NCI-H146 treated with DMSO at 0.1 percent for 48 hours (cell line): Measurements from ENCODE around the gene TNS3.
"Not testable (repeated sequence)": the region's sequence is repeated elsewhere in the genome, so short reads cannot be mapped to it uniquely, and the experiment has no call there.

ENCODE experiments used
- DNase-seq: peaks from one replicate; lab custom pipeline; 2025; ENCODE audit not compliant: unreplicated experiment; lab: John Stamatoyannopoulos, UW

TNS3 gene

DNA sequence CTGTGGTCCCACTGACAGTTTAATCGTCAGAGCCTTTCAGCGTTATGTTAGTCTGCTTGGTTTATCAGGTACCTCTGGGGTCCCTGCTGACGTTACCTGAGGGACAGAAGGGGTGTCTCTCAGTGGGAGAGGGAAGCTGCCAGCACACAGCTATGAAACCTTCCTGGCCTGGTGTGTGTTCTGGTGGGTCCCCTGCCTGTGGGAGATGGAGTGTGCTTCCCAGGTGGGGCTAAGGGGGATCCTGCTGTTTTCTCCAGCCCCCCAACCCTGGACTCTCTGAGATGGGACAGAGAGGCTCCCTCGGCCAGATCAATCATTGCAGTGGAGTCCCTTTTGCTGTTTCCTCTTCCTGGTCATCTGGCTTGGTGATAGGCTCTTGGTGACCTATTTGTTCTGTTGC is 308.8 kb downstream of the TNS3 start:
- no peak for DNase-seq

- no peak for DNase-seq
These were observed 310.2 kb downstream of the TNS3 start for GRCh38 chr7:47271749-47272148.

- DNase-seq, result no peak
These were observed 312.8 kb downstream of the TNS3 start for GRCh38 chr7:47268851-47269836.

- DNase-seq, result no peak
These were observed 314.6 kb downstream of the TNS3 start for GRCh38 chr7:47267346-47267745.

DNA sequence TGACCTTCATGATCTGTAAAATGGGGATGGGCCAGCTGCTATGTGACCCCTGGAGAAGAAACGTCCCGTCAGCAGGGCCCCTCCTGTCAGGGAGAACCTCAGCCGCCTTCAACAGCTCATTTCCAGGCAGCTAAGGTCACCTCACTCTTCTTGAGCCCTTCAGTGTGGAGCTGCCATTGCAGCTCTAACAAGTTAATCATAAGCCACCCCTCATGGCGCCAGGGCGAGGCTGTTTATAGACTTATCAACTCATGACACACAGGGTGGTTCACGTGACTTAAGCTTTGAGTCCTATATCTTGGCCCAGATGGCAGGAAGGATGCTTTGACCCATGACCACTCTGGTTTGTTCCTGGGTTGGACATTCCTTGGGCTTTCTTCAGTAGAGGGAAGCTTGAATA is 315.1 kb downstream of the TNS3 start:
- no peak for DNase-seq

- peak; percentile 2 for DNase-seq
These were observed 315.7 kb downstream of the TNS3 start for GRCh38 chr7:47266131-47266706.

GRCh38 chr7:47265621-47266020 is 316.3 kb downstream of the TNS3 start:
- DNase-seq, result no peak

DNA sequence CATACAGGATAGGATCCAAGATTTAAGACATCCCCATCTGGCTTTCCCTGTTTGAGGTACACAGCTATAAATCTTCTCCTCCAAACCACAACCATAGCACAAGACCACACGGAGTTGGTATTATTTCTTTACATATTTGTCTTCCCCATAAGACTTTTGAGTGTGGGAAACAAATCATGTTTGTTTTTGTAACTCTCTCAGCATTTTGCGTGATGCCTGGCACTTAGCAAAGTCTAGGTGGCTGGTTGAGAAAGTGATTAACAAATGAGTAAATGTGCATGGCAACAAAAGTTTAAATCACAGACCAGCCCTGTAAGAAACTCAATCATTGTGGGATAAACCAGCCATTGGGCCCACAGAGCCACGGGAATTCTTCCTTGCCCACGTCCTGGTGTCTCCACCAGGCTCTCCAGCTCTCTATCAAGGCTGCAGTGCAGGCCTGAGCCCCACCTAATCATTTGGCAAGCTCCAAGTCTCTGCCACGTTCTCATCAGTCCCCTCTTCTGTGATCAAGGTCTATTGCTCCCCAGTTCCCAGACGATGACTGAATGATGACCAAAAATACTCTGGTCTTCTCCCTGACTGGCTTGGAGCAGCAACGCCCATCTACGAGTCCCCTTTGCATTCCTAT is 317.8 kb downstream of the TNS3 start:
- DNase-seq, result no peak

- no peak for DNase-seq
These were observed 319.0 kb downstream of the TNS3 start for GRCh38 chr7:47262881-47263280.

DNA sequence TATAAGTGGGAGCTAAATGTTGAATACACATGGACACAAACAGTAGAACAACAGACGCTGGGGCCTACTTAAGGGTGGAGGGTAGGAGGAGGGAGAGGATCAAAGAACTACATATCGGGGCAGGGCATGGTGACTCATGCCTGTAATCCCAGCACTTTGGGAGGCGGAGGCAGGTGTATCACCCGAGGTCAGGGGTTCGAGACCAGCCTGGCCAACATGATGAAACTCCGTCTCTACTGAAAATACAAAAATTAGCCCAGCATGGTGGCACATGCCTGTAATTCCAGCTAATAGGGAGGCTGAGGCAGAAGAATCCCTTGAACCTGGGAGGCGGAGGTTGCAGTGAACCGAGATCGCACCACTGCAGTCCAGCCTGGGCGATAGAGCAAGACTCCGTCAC is 319.8 kb downstream of the TNS3 start:
- DNase-seq, result not testable (repeated sequence)

- DNase-seq, result no peak
These were observed 321.6 kb downstream of the TNS3 start for GRCh38 chr7:47260270-47260669.

DNA sequence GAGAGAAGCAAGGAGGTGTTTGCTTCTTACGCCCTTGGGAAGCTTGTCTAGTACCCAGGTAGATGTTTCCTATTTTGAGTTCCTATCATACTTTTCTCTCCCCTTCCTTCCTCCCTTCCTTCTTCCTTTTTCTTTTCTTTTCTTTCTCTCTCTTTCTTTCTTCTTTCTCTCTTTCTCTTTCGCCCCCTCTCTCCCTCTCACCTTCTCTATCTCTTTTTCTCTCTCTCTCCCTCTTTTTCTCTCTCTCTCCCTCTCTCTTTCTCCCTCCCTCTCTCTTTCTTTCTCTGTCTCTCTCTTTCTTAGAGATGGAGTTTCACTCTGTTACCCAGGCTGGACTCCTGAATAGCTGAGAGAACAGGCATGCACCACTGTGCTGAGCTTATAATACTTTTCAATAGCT is 322.2 kb downstream of the TNS3 start:
- DNase-seq, result no peak

DNA sequence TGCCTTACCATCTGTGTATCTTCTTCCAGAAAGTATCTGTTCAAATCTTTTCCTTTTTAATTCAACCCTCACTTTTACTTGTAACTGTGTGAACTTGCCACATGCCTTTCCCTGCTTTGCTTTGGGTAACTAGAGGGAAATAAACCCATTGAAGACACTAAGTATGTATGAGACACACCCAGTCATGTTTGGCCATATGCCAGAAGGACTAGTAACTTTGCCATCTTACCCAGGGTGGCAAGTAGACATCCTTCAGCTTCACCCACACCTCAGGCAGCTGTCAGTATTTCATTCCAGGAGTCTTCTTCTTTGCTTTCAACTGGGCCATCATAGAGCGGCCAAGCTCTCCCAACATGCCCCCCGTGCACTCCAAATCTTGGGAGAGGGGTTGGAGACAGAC is 323.1 kb downstream of the TNS3 start:
- no peak for DNase-seq

- no peak for DNase-seq
These were observed 325.9 kb downstream of the TNS3 start for GRCh38 chr7:47256016-47256415.

- no peak for DNase-seq
These were observed 326.5 kb downstream of the TNS3 start for GRCh38 chr7:47255441-47255840.

DNA sequence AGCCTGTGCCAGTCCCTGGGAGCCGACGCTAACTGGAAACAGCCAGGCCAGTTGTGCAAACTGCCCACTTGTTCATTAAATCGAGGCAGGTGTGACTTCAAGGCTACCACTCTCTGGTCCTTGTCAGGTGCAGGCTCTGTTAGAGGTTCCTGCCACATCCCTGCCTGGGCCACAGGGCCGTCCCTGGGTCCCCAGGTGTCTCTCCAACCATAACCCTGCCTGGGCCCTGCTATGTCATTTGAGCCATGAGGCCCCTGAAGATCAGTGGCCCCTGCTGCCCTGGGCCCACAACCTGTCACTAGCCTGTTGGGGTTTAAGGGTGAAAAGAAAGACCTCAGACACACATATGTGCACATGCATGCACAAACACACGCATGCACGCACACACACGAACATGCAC is 326.9 kb downstream of the TNS3 start:
- DNase-seq, result no peak

- peak; percentile 7 for DNase-seq
These were observed 327.6 kb downstream of the TNS3 start for GRCh38 chr7:47254081-47254977.

GRCh38 chr7:47253650-47254080 is 328.2 kb downstream of the TNS3 start:
- no peak for DNase-seq

DNA sequence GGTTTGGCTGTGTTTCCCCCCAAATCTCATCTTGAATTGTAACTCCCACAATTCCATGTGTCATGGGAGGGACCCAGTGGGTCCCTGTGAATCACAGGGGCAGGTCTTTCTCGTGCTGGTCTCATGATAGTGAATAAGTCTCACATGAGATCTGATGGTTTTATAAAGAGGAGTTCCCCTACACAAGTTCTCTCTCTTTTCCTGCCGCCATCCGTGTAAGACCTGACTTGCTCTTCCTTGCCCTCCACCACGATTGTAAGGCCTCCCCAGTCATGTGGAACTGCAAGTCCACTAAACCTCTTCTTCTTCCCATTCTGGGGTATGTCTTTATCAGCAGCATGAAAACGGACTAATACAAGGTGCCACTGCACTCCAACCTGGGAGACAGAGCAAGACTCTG is 329.2 kb downstream of the TNS3 start:
- no peak for DNase-seq

- no peak for DNase-seq
These were observed 332.6 kb downstream of the TNS3 start for GRCh38 chr7:47249361-47249760.

GRCh38 chr7:47248797-47249196 is 333.1 kb downstream of the TNS3 start:
- DNase-seq, result no peak
